GM19452 (cell line): ENCODE results near the gene GPSM1.
"Not testable (repeated sequence)": the region's sequence is repeated elsewhere in the genome, so short reads cannot be mapped to it uniquely, and the experiment has no call there.

ENCODE experiments used
- ATAC-seq: cut with Tn5 transposase; IDR thresholded peaks from one replicate; pipeline ENCODE4 v1.9.1; 2021; ENCODE audit not compliant: unreplicated experiment

The GPSM1 gene

GRCh38 chr9:136343121-136343883, 16.0 kb downstream of the GPSM1 start:
- ATAC-seq, result no peak

- ATAC-seq, result no peak
Measured at GRCh38 chr9:136343884-136344269, 16.5 kb downstream of the GPSM1 start.

GRCh38 chr9:136344544-136345280, 17.4 kb downstream of the GPSM1 start:
- no peak for ATAC-seq

GRCh38 chr9:136345281-136346156, 18.2 kb downstream of the GPSM1 start:
- ATAC-seq, result no peak

- no peak for ATAC-seq
Measured at GRCh38 chr9:136346157-136346481, 18.8 kb downstream of the GPSM1 start.

GRCh38 chr9:136346927-136347465, 19.7 kb downstream of the GPSM1 start:
- ATAC-seq, result no peak

- no peak for ATAC-seq
Measured at GRCh38 chr9:136347472-136348256, 20.3 kb downstream of the GPSM1 start.

GRCh38 chr9:136348691-136349090, 21.4 kb downstream of the GPSM1 start:
- ATAC-seq, result no peak

- no peak for ATAC-seq
Measured at GRCh38 chr9:136349546-136349945, 22.2 kb downstream of the GPSM1 start.

GRCh38 chr9:136351252-136351800, 24.0 kb downstream of the GPSM1 start:
- no peak for ATAC-seq

- ATAC-seq, result not testable (repeated sequence)
Measured at GRCh38 chr9:136351868-136352267, 24.5 kb downstream of the GPSM1 start.

- no peak for ATAC-seq
Measured at GRCh38 chr9:136352682-136353081, 25.3 kb downstream of the GPSM1 start.

- ATAC-seq, result no peak
Measured at GRCh38 chr9:136353088-136353487, 25.7 kb downstream of the GPSM1 start.

- no peak for ATAC-seq
Measured at GRCh38 chr9:136353757-136354488, 26.6 kb downstream of the GPSM1 start.

GRCh38 chr9:136354592-136355085, 27.3 kb downstream of the GPSM1 start:
- ATAC-seq, result no peak

- no peak for ATAC-seq
Measured at GRCh38 chr9:136355616-136356557, 28.5 kb downstream of the GPSM1 start.

- no peak for ATAC-seq
Measured at GRCh38 chr9:136357202-136357725, 29.9 kb downstream of the GPSM1 start.

- no peak for ATAC-seq
Measured at GRCh38 chr9:136358016-136358415, 30.7 kb downstream of the GPSM1 start.
